Upper lobe of right lung (tissue), 1 donor: ENCODE data around the gene ARHGEF26. TPM values are rescaled to one million over a fixed set of nuclear protein-coding genes. Genes with fewer than 3 reads are reported as not detected.

Source experiments
- ATAC-seq: fragments of 200-7000 bp; cut with Tn5 transposase; one replicate; pipeline ENCODE4 v1.9.1; 2020; ENCODE audit warnings: mild to moderate bottlenecking, moderate library complexity
- DNase-seq: peaks from one replicate; pipeline ENCODE4 v3.0.0-alpha.2; 2020
- H3K27ac ChIP-seq: fragments of 200-600 bp; one replicate; pipeline ENCODE4 v1.8.0; 2022
- H3K27me3 ChIP-seq: fragments of 200-600 bp; one replicate; pipeline ENCODE4 v1.8.0; 2022; ENCODE audit warnings: mild to moderate bottlenecking
- H3K36me3 ChIP-seq: fragments of 200-600 bp; one replicate; pipeline ENCODE4 v1.8.0; 2022
- H3K4me1 ChIP-seq: fragments of 200-600 bp; one replicate; pipeline ENCODE4 v1.8.0; 2022
- H3K4me3 ChIP-seq: fragments of 200-600 bp; one replicate; pipeline ENCODE4 v1.8.0; 2022; ENCODE audit warnings: mild to moderate bottlenecking
- H3K9me3 ChIP-seq: fragments of 200-600 bp; one replicate; pipeline ENCODE4 v1.8.0; 2022
- CTCF ChIP-seq: fragments of 200-600 bp; IDR thresholded peaks from one replicate; pipeline ENCODE4 v1.8.0; 2022; ENCODE audit warnings: antibody characterized with exemption
- intact Hi-C: fragments of 100-400 bp; cut with DNase I; formaldehyde crosslinking; loops from one replicate; pipeline ENCODE4 v1.11.0; 2022
- total RNA-seq: library from RNA; stranded (reverse); fragmentation: NEBNext Ultra II Directional; extraction: Animal tissue kit (Norgen Biotek cat#: 25700); gene quantifications from one replicate; pipeline ENCODE4 v1.2.1, GENCODE V29; 2021
- donor health status: DM: no; HTN: yes; CAD: no; lungs with severe emphysema.

ARHGEF26 gene
- total RNA-seq, 1 donor from 2014 or later = 58.8 TPM

- Histone ChIP-seq H3K4me3 (peak overlapping the region; percentile 85), H3K9me3 (no peaks in the 10 kb centered on the region), H3K4me1 (no peaks in the 10 kb centered on the region), H3K27me3 (no peaks in the 10 kb centered on the region), H3K27ac (no peak overlapping the region), H3K36me3 (no peaks in the 10 kb centered on the region)
- ATAC-seq = no peak
- TF ChIP-seq CTCF = no peak
- intact Hi-C loops = no loop called here
- no peak for DNase-seq
These were observed 4.3 kb downstream of the ARHGEF26 start for GRCh38 chr3:154125378-154126030.

- H3K27me3 ChIP-seq = no peaks in the 10 kb centered on the region
- intact Hi-C loops = no loop called here
- ATAC-seq (no peak), DNase-seq (no peak)
- H3K4me3 ChIP-seq = peak overlapping the region; percentile 19
- no peaks in the 10 kb centered on the region for H3K4me1 ChIP-seq
- H3K9me3 ChIP-seq = no peaks in the 10 kb centered on the region
- H3K27ac ChIP-seq = no peak overlapping the region
- no peak for TF ChIP-seq CTCF
- H3K36me3 ChIP-seq = no peaks in the 10 kb centered on the region
These were observed 5.5 kb downstream of the ARHGEF26 start for GRCh38 chr3:154126651-154127050.

- TF ChIP-seq CTCF = no peak
- Histone ChIP-seq H3K4me3 (no peak overlapping the region), H3K27ac (peak overlapping the region; percentile 15), H3K4me1 (no peaks in the 10 kb centered on the region), H3K36me3 (no peaks in the 10 kb centered on the region), H3K27me3 (no peaks in the 10 kb centered on the region), H3K9me3 (no peaks in the 10 kb centered on the region)
- intact Hi-C loops = no loop called here
- ATAC-seq = no peak
- DNase-seq = no peak
These were observed 8.4 kb downstream of the ARHGEF26 start for GRCh38 chr3:154129625-154130024.

- Histone ChIP-seq H3K4me3 (no peak overlapping the region), H3K9me3 (no peaks in the 10 kb centered on the region), H3K4me1 (no peaks in the 10 kb centered on the region), H3K36me3 (no peaks in the 10 kb centered on the region), H3K27me3 (no peaks in the 10 kb centered on the region), H3K27ac (no peak overlapping the region)
- TF ChIP-seq CTCF = no peak
- intact Hi-C loops = no loop called here
- ATAC-seq (no peak), DNase-seq (no peak)
These were observed 9.3 kb downstream of the ARHGEF26 start for GRCh38 chr3:154130540-154130939.

- ATAC-seq (no peak), DNase-seq (no peak)
- Histone ChIP-seq H3K4me1 (no peaks in the 10 kb centered on the region), H3K4me3 (no peak overlapping the region), H3K27me3 (no peaks in the 10 kb centered on the region), H3K27ac (no peak overlapping the region), H3K9me3 (no peaks in the 10 kb centered on the region), H3K36me3 (no peaks in the 10 kb centered on the region)
- no peak for TF ChIP-seq CTCF
- intact Hi-C loops = no loop called here
These were observed 10.6 kb downstream of the ARHGEF26 start for GRCh38 chr3:154131830-154132229.
